MM.1S (cell line): ENCODE measurements around the gene ISCU.

ENCODE experiments used
- DNase-seq: peaks from one replicate; pipeline ENCODE4 v3.0.0-alpha.2; 2015
- H2AFZ ChIP-seq: fragments of 300-600 bp; sonication (generic); 2 replicates; pipeline ENCODE4 v1.6.0; 2016; ENCODE audit warnings: antibody characterized with exemption, low read length
- H3F3A ChIP-seq: fragments of 300-600 bp; sonication (generic); 2 replicates; pipeline ENCODE4 v1.6.1; 2016; ENCODE audit warnings: mild to moderate bottlenecking, antibody characterized with exemption, low read length, moderate library complexity, mixed read lengths; ENCODE audit not compliant: insufficient read depth
- H3K27ac ChIP-seq: fragments of 300-600 bp; sonication (generic); 2 replicates; pipeline ENCODE4 v1.5.1; 2016; ENCODE audit warnings: mild to moderate bottlenecking, low read length
- H3K27me3 ChIP-seq: fragments of 300-600 bp; sonication (generic); replicated peaks from 2 replicates; pipeline ENCODE4 v1.6.0; 2016; ENCODE audit warnings: low read length; ENCODE audit not compliant: insufficient read depth
- H3K36me3 ChIP-seq: fragments of 300-600 bp; sonication (generic); replicated peaks from 2 replicates; pipeline ENCODE4 v1.6.1; 2016; ENCODE audit warnings: mild to moderate bottlenecking, low read length, mixed read lengths; ENCODE audit not compliant: insufficient read depth
- H3K4me1 ChIP-seq: fragments of 300-600 bp; sonication (generic); 2 replicates; pipeline ENCODE4 v1.6.1; 2016; ENCODE audit warnings: low read length, mixed read lengths
- H3K4me2 ChIP-seq: fragments of 300-600 bp; sonication (generic); 2 replicates; pipeline ENCODE4 v1.6.0; 2016; ENCODE audit warnings: low read depth, low read length
- H3K4me3 ChIP-seq: fragments of 300-600 bp; sonication (generic); 2 replicates; pipeline ENCODE4 v1.5.1; 2016; ENCODE audit warnings: low read length, mixed read lengths
- H3K79me2 ChIP-seq: fragments of 300-600 bp; sonication (generic); 2 replicates; pipeline ENCODE4 v1.6.1; 2016; ENCODE audit warnings: mixed run types, low read length, mixed read lengths
- H3K9ac ChIP-seq: fragments of 300-600 bp; sonication (generic); 2 replicates; pipeline ENCODE4 v1.6.1; 2016; ENCODE audit warnings: low read length, mixed read lengths
- H3K9me2 ChIP-seq: fragments of 300-600 bp; sonication (generic); replicated peaks from 2 replicates; pipeline ENCODE4 v1.6.1; 2016; ENCODE audit warnings: mild to moderate bottlenecking, low read length, mixed read lengths; ENCODE audit not compliant: insufficient read depth
- H3K9me3 ChIP-seq: fragments of 300-600 bp; sonication (generic); replicated peaks from 2 replicates; pipeline ENCODE4 v1.6.1; 2016; ENCODE audit warnings: mild to moderate bottlenecking, low read length, mixed read lengths; ENCODE audit not compliant: insufficient read depth
- H4K20me1 ChIP-seq: fragments of 300-600 bp; sonication (generic); 2 replicates; pipeline ENCODE4 v1.6.1; 2016; ENCODE audit warnings: mild to moderate bottlenecking, low read length, moderate library complexity, mixed read lengths; ENCODE audit not compliant: insufficient read depth
- CTCF ChIP-seq: fragments of 300-600 bp; sonication (generic); IDR thresholded peaks from 2 replicates; pipeline ENCODE4 v1.5.1; 2016; ENCODE audit warnings: antibody characterized with exemption, low read length, mixed read lengths
- EZH2 ChIP-seq: fragments of 300-600 bp; sonication (generic); optimal IDR thresholded peaks from 2 replicates; pipeline ENCODE3; 2017; ENCODE audit warnings: low read depth, mild to moderate bottlenecking, antibody characterized with exemption, low read length, mixed read lengths
- EZH2phosphoT487 ChIP-seq: fragments of 300-600 bp; sonication (generic); IDR thresholded peaks from 2 replicates; pipeline ENCODE4 v1.6.1; 2018; ENCODE audit warnings: antibody characterized with exemption, low read length

ISCU gene

GRCh38 chr12:108600702-108601007 is 38.3 kb downstream of the ISCU start:
- no peak overlapping the region for H3K27ac ChIP-seq
- TF ChIP-seq CTCF, result no peak
- no peak for TF ChIP-seq EZH2phosphoT487
- TF ChIP-seq EZH2, result no peak
- H3K79me2 ChIP-seq, result no peaks in the 10 kb centered on the region
- no peaks in the 10 kb centered on the region for H3K4me1 ChIP-seq
- H4K20me1 ChIP-seq, result no peaks in the 10 kb centered on the region
- no peak overlapping the region for H2AFZ ChIP-seq
- no peak overlapping the region for H3K4me3 ChIP-seq
- no peak overlapping the region for H3K9ac ChIP-seq
- 0 out of 2 replicates have a peak, but pooled peaks cover 4% of the 10 kb centered on the region for H3F3A ChIP-seq
- no peak for DNase-seq
- H3K4me2 ChIP-seq, result no peak overlapping the region
- H3K36me3 ChIP-seq, result no peaks in the 10 kb centered on the region
- no peaks in the 10 kb centered on the region for H3K9me2 ChIP-seq
- H3K9me3 ChIP-seq, result no peaks in the 10 kb centered on the region
- no peaks in the 10 kb centered on the region for H3K27me3 ChIP-seq

- Histone ChIP-seq H2AFZ (no peak overlapping the region), H4K20me1 (no peaks in the 10 kb centered on the region), H3K4me1 (no peaks in the 10 kb centered on the region), H3K9ac (no peak overlapping the region), H3K27ac (no peak overlapping the region), H3K9me3 (no peaks in the 10 kb centered on the region), H3K36me3 (no peaks in the 10 kb centered on the region), H3F3A (0 out of 2 replicates have a peak, but pooled peaks cover 4% of the 10 kb centered on the region), H3K27me3 (no peaks in the 10 kb centered on the region), H3K9me2 (no peaks in the 10 kb centered on the region), H3K79me2 (no peaks in the 10 kb centered on the region), H3K4me3 (no peak overlapping the region), H3K4me2 (no peak overlapping the region)
- TF ChIP-seq CTCF (no peak), EZH2phosphoT487 (no peak), EZH2 (no peak)
- no peak for DNase-seq
Measured at GRCh38 chr12:108602209-108602705, 39.9 kb downstream of the ISCU start.

- Histone ChIP-seq H3K9me2 (no peaks in the 10 kb centered on the region), H4K20me1 (no peaks in the 10 kb centered on the region), H3K4me3 (no peak overlapping the region), H3K36me3 (no peaks in the 10 kb centered on the region), H3K9ac (no peak overlapping the region), H3K4me2 (no peak overlapping the region), H3K27ac (no peak overlapping the region), H3F3A (0 out of 2 replicates have a peak, but pooled peaks cover 4% of the 10 kb centered on the region), H2AFZ (no peak overlapping the region), H3K79me2 (no peaks in the 10 kb centered on the region), H3K9me3 (no peaks in the 10 kb centered on the region), H3K27me3 (no peaks in the 10 kb centered on the region), H3K4me1 (no peaks in the 10 kb centered on the region)
- TF ChIP-seq CTCF, result no peak
- TF ChIP-seq EZH2, result no peak
- TF ChIP-seq EZH2phosphoT487, result no peak
- DNase-seq, result no peak
Measured at GRCh38 chr12:108602976-108603704, 40.7 kb downstream of the ISCU start.
